NCI-H2227 treated with DMSO at 0.1 percent for 48 hours (cell line): ENCODE data around the gene CABLES2.
A peak's percentile ranks its signal among the peaks of the same experiment; 100 is the strongest.

Experiments
- DNase-seq: peaks from one replicate; lab custom pipeline; 2025; lab: John Stamatoyannopoulos, UW

The CABLES2 gene, protein sequence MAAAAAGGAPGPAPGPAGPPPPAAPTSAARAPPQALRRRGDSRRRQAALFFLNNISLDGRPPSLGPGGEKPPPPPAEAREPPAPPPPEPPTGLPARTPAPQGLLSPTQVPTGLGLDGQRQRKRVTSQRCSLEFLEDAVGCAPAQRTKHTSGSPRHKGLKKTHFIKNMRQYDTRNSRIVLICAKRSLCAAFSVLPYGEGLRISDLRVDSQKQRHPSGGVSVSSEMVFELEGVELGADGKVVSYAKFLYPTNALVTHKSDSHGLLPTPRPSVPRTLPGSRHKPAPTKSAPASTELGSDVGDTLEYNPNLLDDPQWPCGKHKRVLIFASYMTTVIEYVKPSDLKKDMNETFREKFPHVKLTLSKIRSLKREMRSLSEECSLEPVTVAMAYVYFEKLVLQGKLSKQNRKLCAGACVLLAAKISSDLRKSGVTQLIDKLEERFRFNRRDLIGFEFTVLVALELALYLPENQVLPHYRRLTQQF

DNA sequence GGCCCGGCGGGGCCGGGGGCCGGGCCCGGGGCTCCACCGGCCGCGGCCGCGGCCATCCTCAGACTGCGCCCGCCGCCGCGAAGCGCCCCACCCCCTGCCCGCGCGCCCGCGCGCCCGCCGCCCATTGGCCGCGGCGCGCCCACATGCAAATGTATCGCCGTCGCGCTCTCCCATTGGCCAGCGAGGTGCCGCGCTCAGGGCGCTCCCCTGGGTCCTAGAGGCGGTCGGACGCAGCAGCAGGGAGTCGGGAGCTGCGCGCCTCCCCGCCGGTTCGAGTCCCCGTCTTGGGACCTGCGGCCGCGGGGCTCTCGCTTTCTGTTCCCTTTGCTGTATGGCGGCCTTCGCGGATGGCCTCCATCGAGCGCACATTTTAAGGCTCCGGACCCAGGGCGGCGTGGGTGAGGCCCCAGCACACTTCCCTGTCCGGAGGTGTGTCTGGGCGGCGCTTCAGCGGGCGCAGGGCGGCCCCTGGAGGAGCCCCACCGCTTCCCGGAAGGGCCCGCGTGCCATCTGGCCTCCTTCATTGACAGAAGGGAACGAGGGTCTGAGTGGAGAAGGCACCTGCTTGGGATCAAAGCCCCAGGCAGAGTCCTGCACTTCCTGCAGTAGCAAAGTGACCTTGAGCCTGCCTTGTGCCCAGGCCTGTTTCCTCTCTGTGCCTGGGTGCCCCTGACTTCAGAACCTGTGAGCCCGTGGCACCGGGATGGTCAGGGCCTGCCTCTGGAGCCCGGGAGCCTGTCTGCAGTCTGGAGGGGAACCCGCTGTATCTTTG, at the start of gene CABLES2:
Gene CABLES2, minus strand, starts transcription at position 65 of the 772 bp plus-strand sequence. Its CDS starts 9 bp downstream, at position 56.
- DNase-seq, result peak; percentile 90

DNA sequence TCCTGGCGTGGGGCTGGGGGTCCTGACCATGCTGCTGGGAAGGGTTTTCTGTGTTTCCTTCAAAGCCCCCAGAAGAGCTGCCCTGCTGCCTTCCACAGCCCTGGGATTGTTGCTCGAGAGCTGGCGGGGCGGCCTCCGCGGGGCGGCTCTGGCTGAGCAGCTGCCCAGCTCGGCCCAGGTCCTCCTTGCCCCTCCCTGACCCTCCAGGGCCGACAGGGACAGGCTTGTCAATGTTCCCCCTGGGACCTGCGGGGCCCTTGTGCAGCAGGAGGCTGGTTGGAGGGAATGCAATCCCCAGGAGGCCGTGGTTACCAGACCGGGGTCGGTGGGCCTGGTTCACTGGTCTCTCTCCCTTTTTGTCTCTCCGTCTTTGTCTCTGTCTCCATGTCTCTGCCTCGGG, 48.8 kb upstream of the CABLES2 start:
- DNase-seq, result no peak

DNA sequence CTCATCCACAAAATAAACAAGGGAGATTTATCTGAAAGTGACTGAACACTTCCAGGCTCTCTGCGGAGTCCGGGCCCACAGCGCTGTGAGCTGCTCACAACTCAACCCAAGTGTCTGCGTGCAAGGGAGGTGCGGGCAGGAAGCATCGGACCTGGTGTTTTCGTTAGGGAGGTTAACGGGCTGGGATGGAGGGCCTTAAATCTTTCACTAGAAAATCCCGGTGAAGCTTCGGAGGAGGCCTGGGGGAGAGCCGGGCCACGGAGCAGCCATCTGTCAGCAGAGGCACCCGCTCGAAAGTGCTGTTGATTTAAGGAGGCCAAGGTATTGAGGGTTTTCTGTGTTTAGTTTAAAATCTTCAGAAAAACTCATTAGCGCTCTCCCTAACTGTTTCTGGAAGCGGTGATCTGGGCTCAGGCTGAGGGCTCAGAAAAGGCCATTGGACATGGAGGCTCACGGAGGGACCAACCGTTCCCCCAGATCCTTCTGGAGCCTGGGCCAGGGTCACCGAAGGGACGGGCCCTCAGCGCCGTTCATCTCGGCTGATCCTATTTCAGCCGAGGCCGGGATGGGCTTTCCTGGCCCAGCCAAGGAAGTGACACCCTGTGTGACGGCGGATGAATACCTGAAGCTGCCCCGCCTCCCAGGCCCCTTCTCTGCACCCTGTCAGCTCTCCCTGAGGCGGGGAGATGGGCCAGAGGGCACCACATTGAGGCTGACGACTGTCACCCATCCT, 48.0 kb upstream of the CABLES2 start:
- DNase-seq, result no peak

DNA sequence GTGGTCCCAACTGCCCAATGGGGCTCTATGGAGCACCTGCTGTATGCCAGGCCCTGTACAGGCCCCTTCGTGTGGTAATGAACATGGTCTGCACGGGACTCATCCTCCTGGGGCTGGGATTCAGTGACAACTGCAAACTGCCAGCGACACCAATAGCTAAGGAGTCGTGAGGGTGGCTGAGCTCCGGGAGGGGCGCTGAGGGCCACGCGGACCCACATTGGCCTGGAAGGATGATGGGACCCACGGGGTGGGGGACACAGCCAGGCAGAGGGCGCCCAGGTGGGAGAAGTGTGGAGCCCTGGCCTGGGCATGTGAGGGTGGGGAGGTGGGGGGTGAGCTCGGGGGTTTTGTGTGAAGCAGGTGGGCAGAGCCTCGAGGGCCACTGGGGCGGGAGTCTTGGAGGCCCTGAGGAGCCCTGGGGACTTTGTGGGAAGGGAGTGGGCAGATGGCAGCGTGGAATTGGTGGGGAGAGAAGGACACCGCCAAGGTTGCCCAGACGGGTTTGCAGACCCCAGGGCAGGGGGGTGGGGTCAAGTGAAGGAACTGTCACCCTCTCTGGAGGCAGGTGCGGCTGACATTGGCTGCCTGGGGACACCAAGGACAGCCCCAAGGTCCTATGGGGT, 46.2 kb upstream of the CABLES2 start:
- no peak for DNase-seq

DNA sequence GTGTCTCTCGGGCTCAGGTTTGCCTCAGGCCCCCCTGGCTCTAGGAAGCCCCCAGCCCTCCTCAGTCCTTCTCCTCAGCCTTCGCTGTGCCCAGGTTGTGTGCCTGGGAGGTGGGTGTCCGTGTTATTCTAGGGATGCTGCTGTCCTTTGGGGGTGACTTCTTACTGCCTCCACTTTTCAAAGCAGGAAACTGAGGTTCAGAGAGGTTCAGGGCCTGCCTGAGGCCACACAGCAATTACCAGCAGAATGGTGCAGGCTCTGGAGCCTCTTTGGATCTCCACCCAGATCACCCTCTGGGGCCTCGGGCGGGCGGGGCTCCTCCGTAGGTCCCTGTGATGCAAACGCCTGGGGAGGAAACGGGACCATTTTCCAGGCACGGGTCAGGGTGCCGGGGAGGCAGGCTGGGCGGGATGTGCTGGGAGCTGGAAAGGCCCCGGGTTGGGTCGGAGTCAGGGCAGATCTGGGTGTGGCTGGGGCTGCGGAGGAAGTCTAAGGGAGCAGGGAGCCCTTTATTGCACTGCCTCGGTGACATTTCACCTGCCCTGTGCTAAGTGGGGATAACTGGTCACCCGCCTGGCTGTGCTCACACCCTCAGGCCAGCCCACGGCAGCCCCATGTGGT, 45.5 kb upstream of the CABLES2 start:
- DNase-seq, result no peak

DNA sequence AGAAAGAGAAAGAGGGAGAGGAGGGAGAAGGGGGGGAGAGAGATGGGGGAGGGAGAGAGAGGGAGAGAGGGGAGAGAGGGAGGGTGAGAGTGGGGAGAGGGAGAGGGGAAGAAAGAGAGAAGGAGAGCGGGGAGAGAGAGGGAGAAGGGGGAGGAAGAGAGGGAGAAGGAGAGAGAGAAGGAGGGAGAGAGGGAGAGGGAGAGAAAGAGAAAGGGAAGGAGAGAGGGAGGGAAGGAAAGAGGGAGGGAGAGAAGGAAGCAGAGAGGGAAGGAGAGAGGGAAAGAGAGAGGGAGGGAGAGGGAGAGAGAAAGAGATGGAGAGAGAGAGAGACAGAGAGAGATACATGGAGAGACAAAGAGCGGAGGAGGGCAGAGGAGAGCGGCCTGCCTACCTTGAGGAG, 44.9 kb upstream of the CABLES2 start:
- DNase-seq, result no peak

DNA sequence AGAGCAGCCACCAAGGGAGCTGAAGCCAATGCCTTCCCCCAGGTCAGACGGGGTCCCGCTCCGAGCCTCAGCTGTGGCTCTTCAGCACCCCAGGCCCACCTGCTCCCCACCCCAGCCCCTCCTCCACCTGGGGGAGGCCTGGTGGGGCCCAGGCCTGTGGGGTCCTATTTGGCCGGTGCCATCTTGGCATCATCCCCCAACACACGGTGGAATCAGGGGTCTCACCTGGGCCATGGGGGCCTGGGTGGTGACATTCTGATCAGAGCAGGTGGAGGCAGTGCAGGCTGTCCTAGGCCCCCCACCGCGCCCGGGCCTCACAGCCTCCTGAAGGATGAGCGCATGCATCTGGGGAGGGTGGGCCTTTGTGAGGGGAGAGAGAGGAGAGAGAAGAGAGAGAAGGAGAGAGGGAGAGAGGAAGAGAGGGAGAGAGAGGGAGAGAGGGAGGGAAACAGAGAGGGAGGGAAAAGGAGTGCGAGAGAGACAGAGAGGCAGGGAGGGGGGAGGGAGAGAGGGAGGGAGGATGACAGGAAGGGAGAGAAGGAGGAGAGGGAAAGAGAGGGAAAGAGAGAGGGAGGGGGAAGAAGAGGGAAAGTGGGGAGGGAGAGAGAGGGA, 44.2 kb upstream of the CABLES2 start:
- no peak for DNase-seq

DNA sequence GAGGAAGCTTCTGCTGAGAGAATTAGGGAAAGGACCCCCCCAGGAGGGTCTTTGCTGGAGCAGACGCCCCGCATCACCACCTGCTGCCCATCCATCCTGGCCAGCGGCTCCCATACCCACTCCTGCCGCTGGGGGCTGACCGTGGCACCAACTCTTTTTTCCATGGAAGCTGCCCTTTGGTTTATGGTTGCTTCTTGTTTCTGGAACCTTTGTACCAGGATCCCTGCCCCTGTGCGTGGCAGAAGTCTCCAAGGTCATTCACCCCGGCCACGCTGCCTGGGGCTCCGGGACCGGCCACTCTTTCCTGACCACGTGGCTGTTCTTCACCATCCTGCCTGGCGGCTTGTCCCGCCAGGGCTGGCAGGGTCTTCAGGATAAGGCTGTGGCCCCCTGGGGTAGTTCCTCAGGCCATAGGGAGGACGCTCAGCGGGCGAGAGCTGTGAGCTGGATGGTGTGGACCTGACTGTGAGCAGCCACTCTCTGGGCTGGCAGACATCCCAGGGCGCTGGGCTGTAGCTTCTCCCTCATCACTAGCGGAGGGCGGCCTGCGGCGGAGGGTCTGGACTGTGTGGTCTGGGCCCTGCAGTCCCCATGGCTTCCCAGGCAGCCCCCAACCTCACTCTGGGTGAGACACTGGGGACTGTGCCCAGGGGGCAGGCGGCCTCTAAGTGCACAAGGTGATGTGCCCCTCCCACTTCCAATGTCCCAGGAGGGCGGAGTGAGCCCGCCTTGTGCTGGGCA, 43.0 kb upstream of the CABLES2 start:
- DNase-seq, result no peak

DNA sequence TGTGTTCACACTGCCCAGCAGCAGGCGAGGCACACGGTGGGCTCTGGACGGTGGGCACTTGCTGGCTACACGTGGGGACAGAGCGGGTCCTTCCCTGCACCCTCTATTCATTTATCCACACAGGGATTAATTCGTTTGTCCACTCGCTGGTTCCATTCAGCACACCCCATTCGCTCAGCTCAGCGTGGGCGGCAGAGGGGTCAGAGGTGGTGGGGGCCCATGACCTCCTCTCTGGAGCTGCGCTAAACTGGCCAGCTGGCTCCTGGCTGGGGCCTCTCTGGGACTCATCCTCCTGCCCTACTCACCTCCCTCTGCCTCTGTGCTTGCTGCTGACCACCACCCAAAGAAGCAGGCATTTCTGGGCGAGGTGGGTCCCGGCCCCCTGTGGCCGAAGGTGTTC, 41.7 kb upstream of the CABLES2 start:
- DNase-seq, result no peak

DNA sequence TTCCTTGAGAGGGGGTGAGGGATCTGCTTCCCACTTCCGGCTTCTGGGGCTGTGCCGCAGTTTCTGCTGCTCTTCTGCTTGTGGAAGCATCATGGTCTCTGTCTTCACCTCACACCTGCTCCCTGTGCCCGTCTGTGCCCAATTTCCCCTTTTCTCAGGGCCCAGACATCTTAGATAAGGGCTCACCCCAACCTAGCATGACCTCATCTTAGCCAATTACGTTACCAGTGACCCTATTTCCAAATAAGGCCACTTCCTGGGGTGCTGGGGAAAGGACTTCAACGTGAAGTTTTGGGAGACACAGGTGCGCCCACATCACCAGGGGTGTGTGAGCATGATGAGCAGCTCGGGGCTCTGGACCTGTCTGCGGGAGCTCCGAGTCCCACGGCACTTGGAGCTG, 41.0 kb upstream of the CABLES2 start:
- DNase-seq, result no peak

DNA sequence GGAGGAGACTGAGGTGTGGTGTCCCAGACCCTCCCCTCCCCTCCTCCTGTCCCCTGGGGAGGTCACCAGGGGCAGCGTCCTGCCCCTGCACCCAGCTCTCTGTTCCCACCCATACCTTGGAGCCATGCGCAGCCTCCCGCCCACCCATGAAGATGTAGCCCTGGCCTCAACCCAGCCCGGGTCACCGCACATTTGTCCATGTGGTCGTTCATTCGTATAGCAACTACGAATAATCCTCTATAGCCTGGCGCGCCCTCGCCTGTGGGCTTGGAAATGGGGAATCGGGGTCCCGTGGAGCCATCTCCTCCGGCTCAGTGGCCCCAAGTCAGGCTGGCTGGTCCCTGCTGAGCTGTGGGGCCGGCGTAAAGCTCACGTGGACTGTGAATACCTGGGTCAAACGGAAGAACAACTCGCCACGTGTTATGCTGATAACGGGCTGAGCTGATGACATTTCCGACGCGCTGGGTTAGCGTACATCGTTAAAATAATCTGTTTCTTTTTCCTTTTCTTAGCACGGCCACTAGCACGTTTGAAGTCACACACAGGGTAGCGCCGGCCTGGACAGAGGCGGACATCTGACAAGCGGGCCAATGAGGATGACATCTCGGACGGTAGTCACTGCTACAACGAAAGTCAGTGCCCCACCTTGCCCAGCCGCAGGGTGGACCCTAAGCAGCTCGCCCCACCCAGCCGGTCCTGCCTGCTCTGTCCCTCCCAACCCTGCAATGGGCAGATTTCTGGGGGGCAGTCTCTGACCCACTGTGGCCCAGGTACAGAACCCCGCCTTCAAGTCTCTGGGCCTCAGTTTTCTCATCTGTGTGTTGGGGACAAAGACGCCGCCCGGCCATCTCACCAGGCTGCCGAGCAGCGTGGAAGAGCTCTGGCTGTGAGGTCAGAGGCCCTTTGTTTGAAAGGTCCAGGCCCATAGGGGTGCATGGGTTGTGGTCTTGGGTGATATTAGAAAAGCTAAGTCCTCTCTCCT, 40.1 kb upstream of the CABLES2 start:
- no peak for DNase-seq

DNA sequence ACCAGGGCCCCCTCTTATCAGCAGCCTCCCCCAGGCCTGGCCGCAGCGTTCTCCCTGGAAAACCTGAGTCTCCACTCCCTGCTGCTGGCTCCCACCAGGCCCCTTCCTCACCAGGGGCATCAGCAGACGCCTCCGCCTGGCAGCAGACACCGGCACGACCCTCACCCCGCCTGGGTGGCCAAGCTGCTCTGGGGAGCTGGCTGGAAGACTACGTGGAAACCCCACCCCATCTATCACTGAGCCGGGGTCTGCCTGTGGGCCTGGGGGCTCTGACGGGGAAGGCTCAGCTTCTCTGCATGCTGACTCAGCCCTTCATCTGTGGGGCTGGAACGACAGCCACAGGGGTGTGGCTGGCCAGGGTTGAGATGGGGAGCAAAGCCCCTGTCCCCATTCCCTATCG, 39.4 kb upstream of the CABLES2 start:
- DNase-seq, result no peak

DNA sequence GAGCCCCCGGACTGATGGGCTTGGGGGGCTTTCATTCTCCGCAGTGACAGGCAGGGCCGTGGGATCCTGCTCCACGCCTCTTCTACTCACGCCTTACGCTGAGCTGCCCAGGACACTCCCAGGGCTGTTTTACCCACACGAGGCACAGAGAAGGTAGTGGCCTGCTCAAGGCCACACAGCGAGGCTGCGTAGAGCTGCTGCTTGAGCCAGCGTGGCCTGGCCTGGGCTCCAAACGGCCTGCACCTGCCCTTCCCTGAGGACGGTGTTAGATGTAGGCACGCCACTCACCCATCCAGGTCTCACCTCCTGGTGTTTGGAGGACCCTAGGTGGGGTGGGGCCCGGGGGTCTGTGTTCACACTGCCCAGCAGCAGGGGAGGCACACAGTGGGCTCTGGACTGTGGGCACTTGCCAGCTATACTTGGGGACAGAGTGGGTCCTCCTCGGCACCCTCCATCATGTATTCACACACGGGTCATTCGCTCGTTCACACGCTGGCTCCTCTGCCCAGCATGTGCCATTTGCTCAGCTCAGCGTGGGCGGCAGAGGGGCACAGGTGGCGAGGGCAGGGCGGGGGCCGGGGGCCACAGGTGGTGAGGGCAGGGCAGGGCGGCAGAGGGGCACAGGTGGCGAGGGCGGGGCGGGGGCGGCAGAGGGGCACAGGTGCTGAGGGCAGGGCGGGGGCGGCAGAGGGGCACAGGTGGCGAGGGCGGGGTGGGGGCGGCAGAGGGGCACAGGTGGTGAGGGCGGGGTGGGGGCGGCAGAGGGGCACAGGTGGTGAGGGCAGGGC, 38.7 kb upstream of the CABLES2 start:
- DNase-seq, result no peak

DNA sequence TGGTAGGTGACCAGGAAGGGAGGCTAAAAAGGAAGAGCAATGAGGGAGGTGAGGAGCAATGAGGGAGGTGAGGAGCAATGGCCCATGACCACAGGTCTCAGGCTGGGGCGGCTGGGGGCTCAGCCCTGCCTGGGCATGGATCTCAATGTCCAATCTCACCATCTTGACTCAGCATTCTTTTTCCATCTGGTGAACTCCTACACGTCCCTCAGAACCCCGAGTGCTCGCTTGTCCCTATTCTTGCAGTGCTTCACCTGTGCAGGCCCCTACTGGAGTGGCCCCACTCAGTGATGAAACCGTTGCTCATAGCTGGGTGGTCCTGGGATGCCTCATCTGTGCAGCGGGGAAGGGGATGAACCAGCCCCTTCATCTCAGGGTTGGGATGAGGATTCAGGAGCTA, 37.2 kb upstream of the CABLES2 start:
- DNase-seq, result no peak

DNA sequence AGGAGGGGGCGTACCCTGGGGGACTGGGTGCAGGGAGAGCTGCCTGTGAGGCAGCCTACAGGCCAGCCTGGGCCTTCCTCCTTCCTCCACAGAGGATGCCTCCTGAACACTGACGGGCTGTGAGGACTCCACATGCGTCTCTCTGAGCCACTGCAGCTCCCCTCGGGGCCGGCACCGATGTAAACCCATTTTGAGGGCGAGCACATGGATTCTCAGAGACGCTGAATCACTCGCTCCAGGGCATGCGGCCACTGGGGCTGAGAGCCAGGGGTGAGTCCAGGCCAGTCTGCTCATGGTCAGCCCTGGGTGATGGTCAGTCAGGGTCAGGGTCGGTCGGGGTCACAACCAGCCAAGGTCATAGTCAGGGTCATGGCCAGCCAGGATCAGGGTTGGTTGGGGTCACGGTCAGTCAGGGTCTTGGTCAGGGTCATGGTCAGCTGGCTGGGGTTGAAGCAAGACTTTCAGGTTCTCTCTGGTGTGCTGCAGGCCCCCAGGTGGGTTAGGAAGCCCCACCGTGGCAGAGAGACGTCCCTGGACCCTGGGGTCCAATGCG, 35.0 kb upstream of the CABLES2 start:
- no peak for DNase-seq

DNA sequence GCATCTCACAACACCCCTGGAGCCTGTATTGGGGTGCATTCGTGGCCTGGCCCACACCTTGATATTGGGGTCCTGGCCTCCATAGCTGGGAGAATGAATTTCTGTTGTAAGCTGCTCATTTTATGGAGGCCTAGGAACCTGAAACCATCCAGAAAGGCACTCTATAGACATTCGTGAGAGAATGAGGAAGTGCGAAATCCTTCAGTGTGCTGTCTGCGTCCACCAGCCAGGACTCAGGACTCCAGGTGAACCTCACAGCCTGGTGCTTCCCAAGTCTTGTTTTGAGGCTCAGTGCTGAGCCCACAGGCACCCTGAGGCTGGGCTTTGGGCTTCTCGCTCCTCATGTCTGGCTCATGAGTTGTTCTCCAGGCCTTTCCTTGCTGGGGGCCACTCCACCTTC, 32.1 kb upstream of the CABLES2 start:
- DNase-seq, result no peak

DNA sequence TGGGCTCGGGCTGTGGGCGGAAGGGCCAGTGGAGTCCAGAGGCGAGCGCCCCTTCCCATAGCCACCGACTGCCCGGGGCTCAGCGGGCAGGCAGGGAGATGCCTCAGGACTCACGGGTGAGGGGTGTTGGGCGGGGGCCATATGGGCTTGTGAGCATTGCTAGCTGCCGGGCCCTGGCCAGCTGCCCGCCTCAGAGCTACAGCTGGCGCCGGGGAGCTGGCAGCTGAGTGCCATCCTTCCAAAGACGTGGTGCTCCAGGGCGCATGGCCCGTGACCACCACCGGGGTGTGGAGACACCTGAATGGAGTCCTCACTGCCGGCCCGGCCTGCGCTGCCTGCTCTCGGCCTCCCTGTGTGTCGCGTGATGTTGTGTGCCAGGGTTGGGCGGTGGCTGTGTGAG, 30.8 kb upstream of the CABLES2 start:
- no peak for DNase-seq

DNA sequence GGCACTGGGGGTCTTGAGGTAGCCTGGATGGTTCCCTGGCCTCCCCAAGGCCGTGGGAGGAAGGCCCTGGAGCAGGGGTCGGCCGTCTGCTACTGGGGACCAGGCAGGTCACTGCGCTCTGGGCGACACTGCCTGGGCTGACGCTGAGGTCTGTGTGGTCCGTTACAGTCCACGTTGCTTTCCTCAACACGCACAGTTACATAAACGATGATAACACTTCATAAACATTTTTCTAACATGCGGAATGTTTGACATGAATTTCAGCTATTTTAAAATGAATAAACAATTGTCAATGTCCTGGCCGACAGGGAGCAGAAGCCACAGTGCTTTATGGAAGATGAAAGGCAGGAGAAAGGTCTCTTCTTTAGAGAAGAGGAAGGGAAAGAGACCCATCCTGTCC, 30.4 kb upstream of the CABLES2 start:
- DNase-seq, result no peak
